Putamen (tissue), 1 donor: ENCODE measurements around the gene LRRC23.
"Not testable (repeated sequence)": the region's sequence is repeated elsewhere in the genome, so short reads cannot be mapped to it uniquely, and the experiment has no call there.

Source experiments
- DNase-seq: peaks from one replicate; pipeline ENCODE4 v3.0.0-alpha.2; 2016; ENCODE audit warnings: low spot score

Gene LRRC23

GRCh38 chr12:6904280-6905276, at the start of gene LRRC23:
Gene LRRC23 (plus strand): TSS chr12:6904822. CDS start chr12:6905634, 812 bp downstream.
- peak; percentile 97 for DNase-seq

- no peak for DNase-seq
Measured at GRCh38 chr12:6855322-6855721, 49.3 kb upstream of the LRRC23 start.

- no peak for DNase-seq
Measured at GRCh38 chr12:6858799-6859198, 45.8 kb upstream of the LRRC23 start.

GRCh38 chr12:6860116-6860515, 44.5 kb upstream of the LRRC23 start:
- no peak for DNase-seq

- no peak for DNase-seq
Measured at GRCh38 chr12:6860942-6861341, 43.7 kb upstream of the LRRC23 start.

GRCh38 chr12:6861391-6861790, 43.2 kb upstream of the LRRC23 start:
- DNase-seq: no peak

- DNase-seq: no peak
Measured at GRCh38 chr12:6863033-6863432, 41.6 kb upstream of the LRRC23 start.

GRCh38 chr12:6863586-6864321, 40.9 kb upstream of the LRRC23 start:
- no peak for DNase-seq

GRCh38 chr12:6865307-6865706, 39.3 kb upstream of the LRRC23 start:
- not testable (repeated sequence) for DNase-seq

GRCh38 chr12:6866163-6866919, 38.3 kb upstream of the LRRC23 start:
- no peak for DNase-seq

- DNase-seq: no peak
Measured at GRCh38 chr12:6866920-6867412, 37.7 kb upstream of the LRRC23 start.

- peak; percentile 81 for DNase-seq
Measured at GRCh38 chr12:6867413-6868210, 37.0 kb upstream of the LRRC23 start, which contains the start of gene TPI1. Gene TPI1 (plus strand): TSS chr12:6867531. CDS start chr12:6867567, 36 bp downstream.

GRCh38 chr12:6868211-6869048, 36.2 kb upstream of the LRRC23 start:
- peak; percentile 59 for DNase-seq

GRCh38 chr12:6869049-6870021, 35.3 kb upstream of the LRRC23 start:
- DNase-seq: peak; percentile 63

- not testable (repeated sequence) for DNase-seq
Measured at GRCh38 chr12:6870304-6870703, 34.3 kb upstream of the LRRC23 start.

GRCh38 chr12:6871052-6871957, 33.3 kb upstream of the LRRC23 start:
- no peak for DNase-seq
